B cell (primary cell): ENCODE results near the gene IFT20. TPM values are rescaled to one million over a fixed set of nuclear protein-coding genes. Genes with fewer than 3 reads are reported as not detected.

Experiments used
- ATAC-seq: fragments of 200-7000 bp; cut with Tn5 transposase; one replicate; pipeline ENCODE4 v1.10.0; 2021; ENCODE audit warnings: low read depth, mild to moderate bottlenecking, moderate number of reproducible peaks, moderate library complexity
- CTCF ChIA-PET: fragments of 350-600 bp; sonication (Branson Sonifier 250); formaldehyde crosslinking; loops from one replicate; lab custom pipeline; 2021; ENCODE audit warnings: antibody characterized with exemption, inconsistent platforms; lab: Charles Lee
- POLR2A ChIA-PET: fragments of 350-600 bp; sonication (Branson Sonifier 250); formaldehyde crosslinking; loops from one replicate; lab custom pipeline; 2021; ENCODE audit warnings: antibody characterized with exemption; lab: Charles Lee
- DNase-seq: peaks from one replicate; pipeline ENCODE4 v3.0.0; 2013
- H2AFZ ChIP-seq: 2 replicates; pipeline ENCODE4 v1.6.1; 2012; ENCODE audit warnings: mild to moderate bottlenecking, low read depth, low read length; ENCODE audit not compliant: insufficient read depth, poor library complexity, severe bottlenecking
- H3K27ac ChIP-seq, 2 donors: 1 replicate in 1 of 2; 2 replicates in 1 of 2; pipeline ENCODE4 v1.5.1; 2012 to 2013; ENCODE audit warnings: low read length in 2 of 2, mild to moderate bottlenecking in 2 of 2, moderate library complexity in 1 of 2
- H3K27me3 ChIP-seq, 4 experiments: fragments of 200-600 bp in 1 of 4; sonication (generic) in 1 of 4; replicated peaks in 1 of 4; 1 replicate in 2 of 4; 2 replicates in 2 of 4; pipeline versions ENCODE4 v1.6.1 to v1.7.0; 2013 to 2016; ENCODE audit warnings: low read length in 3 of 4, mild to moderate bottlenecking in 2 of 4, mixed read lengths in 1 of 4, moderate library complexity in 1 of 4; ENCODE audit not compliant: insufficient read depth in 4 of 4, control insufficient read depth in 3 of 4; ENCODE audit errors: control extremely low read depth in 1 of 4
- H3K36me3 ChIP-seq, 2 experiments: replicated peaks in 1 of 2; 1 replicate in 1 of 2; 2 replicates in 1 of 2; pipeline versions ENCODE4 v1.6.1 to v1.7.1; 2013; ENCODE audit warnings: low read length in 1 of 2; ENCODE audit not compliant: insufficient read depth in 2 of 2, control insufficient read depth in 1 of 2; ENCODE audit errors: control extremely low read depth in 1 of 2, extremely low read depth in 1 of 2
- H3K4me1 ChIP-seq, 2 donors: fragments of 200-600 bp in 1 of 2; sonication (generic) in 1 of 2; 1 replicate in 1 of 2; 2 replicates in 1 of 2; pipeline versions ENCODE4 v1.5.1 to v1.6.1; 2013 to 2017; ENCODE audit warnings: low read length in 2 of 2; ENCODE audit not compliant: control insufficient read depth in 2 of 2, insufficient read depth in 2 of 2
- H3K4me2 ChIP-seq: replicated peaks from 2 replicates; pipeline ENCODE3; 2012; ENCODE audit warnings: mild to moderate bottlenecking, low read depth, low read length; ENCODE audit not compliant: poor library complexity, severe bottlenecking
- H3K4me3 ChIP-seq, 5 experiments: fragments of 200-600 bp in 1 of 5; sonication (generic) in 1 of 5; 1 replicate in 3 of 5; 2 replicates in 2 of 5; pipeline versions ENCODE4 v1.5.1 to v1.7.0; 2011 to 2016; ENCODE audit warnings: low read length in 4 of 5, mild to moderate bottlenecking in 4 of 5, low read depth in 2 of 5, control low read depth in 1 of 5, moderate library complexity in 1 of 5; ENCODE audit not compliant: insufficient read depth in 1 of 5; ENCODE audit errors: control extremely low read depth in 1 of 5, extremely low read depth in 1 of 5
- H3K79me2 ChIP-seq: fragments of 200-600 bp; sonication (generic); one replicate; pipeline ENCODE4 v1.6.0; 2016; ENCODE audit warnings: low read length; ENCODE audit not compliant: control insufficient read depth, insufficient read depth
- H3K9ac ChIP-seq: fragments of 200-600 bp; sonication (generic); 2 replicates; pipeline ENCODE4 v1.6.1; 2017; ENCODE audit warnings: mild to moderate bottlenecking, low read length, moderate library complexity
- H3K9me3 ChIP-seq, 3 donors: one replicate each; pipeline versions ENCODE4 v1.6.1 to v1.7.1; 2013; ENCODE audit warnings: low read length in 2 of 3; ENCODE audit not compliant: control insufficient read depth in 2 of 3, insufficient read depth in 1 of 3; ENCODE audit errors: control extremely low read depth in 1 of 3
- H4K20me1 ChIP-seq: 2 replicates; pipeline ENCODE4 v1.6.0; 2012; ENCODE audit warnings: mild to moderate bottlenecking, low read length; ENCODE audit not compliant: insufficient read depth, control insufficient read depth, poor library complexity, severe bottlenecking
- H3K27ac Mint-ChIP-seq: one replicate; pipeline ENCODE4 v1.8.0; 2021; ENCODE audit warnings: mixed read lengths
- H3K27me3 Mint-ChIP-seq: one replicate; pipeline ENCODE4 v1.8.0; 2021; ENCODE audit warnings: mixed read lengths
- H3K4me1 Mint-ChIP-seq: one replicate; pipeline ENCODE4 v1.8.0; 2021; ENCODE audit warnings: mixed read lengths
- H3K4me3 Mint-ChIP-seq: one replicate; pipeline ENCODE4 v1.8.0; 2021; ENCODE audit warnings: mixed read lengths
- H3K9me3 Mint-ChIP-seq: one replicate; pipeline ENCODE4 v1.8.0; 2022; ENCODE audit warnings: mixed read lengths; ENCODE audit not compliant: insufficient read depth
- EZH2 ChIP-seq: IDR thresholded peaks from 2 replicates; pipeline ENCODE4 v1.6.1; 2012; ENCODE audit warnings: borderline replicate concordance, low read depth, mild to moderate bottlenecking, moderate library complexity, low read length; ENCODE audit not compliant: insufficient read depth, poor library complexity, severe bottlenecking
- WGBS: methylation state at CpG from one replicate; pipeline ENCODE4 v1.1.5; 2013; ENCODE audit warnings: missing lambda C conversion rate; ENCODE audit not compliant: insufficient coverage; 5-methylcytosine and 5-hydroxymethylcytosine counted together
- intact Hi-C: fragments of 100-400 bp; cut with micrococcal nuclease; formaldehyde crosslinking; loops from one replicate; pipeline ENCODE4 v1.10.0; 2022
- polyA plus RNA-seq: library from polyadenylated mRNA; depleted of rRNA; stranded (reverse); fragments of >200 nt; gene quantifications from 2 replicates; pipeline ENCODE4 v1.2.3, GENCODE V29; 2012
- total RNA-seq, 2 donors: library from RNA; stranded (reverse); fragments of 120-200 nt in 1 of 2; gene quantifications; 1 replicate in 1 of 2; 2 replicates in 1 of 2; pipeline versions ENCODE4 v1.2.3 to v1.2.4, GENCODE V29; 2013 to 2022
- TF ChIP-seq, protein P1 (sequence below): fragments of 200-600 bp; IDR thresholded peaks from one replicate; pipeline ENCODE4 v1.8.0; 2022; ENCODE audit warnings: antibody characterized with exemption, mild to moderate bottlenecking

IFT20 gene
- total and polyA plus RNA-seq, 2 donors (not counting 1 experiment from before 2014, with no cell fraction given): 35.9 to 52.6 TPM

DNA sequence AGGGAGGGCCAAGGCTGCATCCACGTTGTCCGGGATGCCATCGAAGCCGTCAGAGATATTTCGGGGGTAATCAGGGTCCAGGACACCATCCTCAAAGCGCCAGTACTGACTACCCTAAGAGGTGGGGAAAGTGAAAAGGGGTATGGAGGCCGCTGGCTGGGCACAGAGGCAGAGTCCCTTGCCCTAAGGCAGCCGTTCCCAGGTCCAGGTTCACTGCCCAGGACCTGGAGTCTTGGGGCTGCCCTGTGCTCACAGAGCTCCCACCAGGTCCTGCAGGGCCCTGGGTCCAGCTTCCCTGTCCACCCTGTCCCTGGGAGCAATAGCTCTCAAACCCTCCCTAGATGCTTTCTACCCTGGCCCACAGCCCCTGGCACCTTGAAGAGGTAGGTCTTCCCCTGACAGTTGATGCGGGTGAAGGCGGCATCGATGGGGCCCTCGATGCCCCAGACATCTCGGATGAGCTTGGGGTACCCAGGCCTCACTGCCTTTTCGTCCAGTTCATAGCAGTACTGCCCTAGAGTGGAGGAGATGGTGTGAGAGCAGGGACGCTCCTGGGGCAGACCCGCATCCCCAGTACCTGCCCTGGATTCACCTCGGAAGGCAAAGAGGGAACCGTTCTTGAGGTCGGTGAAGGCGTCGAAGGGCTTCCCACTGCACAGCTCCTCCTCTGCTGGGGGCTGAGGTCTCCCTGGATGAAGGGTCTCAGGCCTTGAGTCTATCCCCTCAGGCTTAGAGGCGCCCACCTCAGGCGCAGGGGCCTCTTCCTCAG is 33.8 kb upstream of the IFT20 start:
- no peak overlapping the region for H3K4me2 ChIP-seq

More for the DNA sequence above, 33.8 kb upstream of the IFT20 start:
- no peak overlapping the region for H3K27ac Mint-ChIP-seq
- H4K20me1 ChIP-seq: peaks cover 17% of the 10 kb centered on the region
- H3K27me3 Mint-ChIP-seq: no peaks in the 10 kb centered on the region
- H3K4me1 ChIP-seq: peaks cover 14 to 23% of the 10 kb centered on the region in 2 donors
- intact Hi-C loops: no loop called here
- no peak overlapping the region for H3K4me3 Mint-ChIP-seq
- peaks cover 0 to 12% of the 10 kb centered on the region in 2 experiments for H3K36me3 ChIP-seq
- no peaks in the 10 kb centered on the region for H3K9me3 Mint-ChIP-seq
- POLR2A ChIA-PET: interaction anchor here (0.6 to 1.6 kb wide), 4 partner anchors 9 to 34 kb away, joined by 3 to 8 read pairs (median 6); partner anchors contain the start of genes IFT20, POLDIP2 and TNFAIP1
- no peaks in the 10 kb centered on the region for H3K27me3 ChIP-seq
- no peaks in the 10 kb centered on the region for H3K9me3 ChIP-seq
- ATAC-seq (no peak), DNase-seq (no peak)
- no peak overlapping the region for H3K27ac ChIP-seq
- 95% methylated on average over 22 of the region's 23 CpGs for WGBS
- H3K4me3 ChIP-seq: no peak overlapping the region
- TF ChIP-seq EZH2: no peak
- TF ChIP-seq, protein P1, sequence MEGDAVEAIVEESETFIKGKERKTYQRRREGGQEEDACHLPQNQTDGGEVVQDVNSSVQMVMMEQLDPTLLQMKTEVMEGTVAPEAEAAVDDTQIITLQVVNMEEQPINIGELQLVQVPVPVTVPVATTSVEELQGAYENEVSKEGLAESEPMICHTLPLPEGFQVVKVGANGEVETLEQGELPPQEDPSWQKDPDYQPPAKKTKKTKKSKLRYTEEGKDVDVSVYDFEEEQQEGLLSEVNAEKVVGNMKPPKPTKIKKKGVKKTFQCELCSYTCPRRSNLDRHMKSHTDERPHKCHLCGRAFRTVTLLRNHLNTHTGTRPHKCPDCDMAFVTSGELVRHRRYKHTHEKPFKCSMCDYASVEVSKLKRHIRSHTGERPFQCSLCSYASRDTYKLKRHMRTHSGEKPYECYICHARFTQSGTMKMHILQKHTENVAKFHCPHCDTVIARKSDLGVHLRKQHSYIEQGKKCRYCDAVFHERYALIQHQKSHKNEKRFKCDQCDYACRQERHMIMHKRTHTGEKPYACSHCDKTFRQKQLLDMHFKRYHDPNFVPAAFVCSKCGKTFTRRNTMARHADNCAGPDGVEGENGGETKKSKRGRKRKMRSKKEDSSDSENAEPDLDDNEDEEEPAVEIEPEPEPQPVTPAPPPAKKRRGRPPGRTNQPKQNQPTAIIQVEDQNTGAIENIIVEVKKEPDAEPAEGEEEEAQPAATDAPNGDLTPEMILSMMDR: no peak
- CTCF ChIA-PET: no interaction called here
- no peak overlapping the region for H2AFZ ChIP-seq
- H3K79me2 ChIP-seq: peaks cover under 1% of the 10 kb centered on the region
- H3K4me1 Mint-ChIP-seq: peaks cover 22% of the 10 kb centered on the region
- no peak overlapping the region for H3K9ac ChIP-seq
